ENCODE measurements around the gene SRSF9. TPM values are rescaled to one million over a fixed set of nuclear protein-coding genes. Genes with fewer than 3 reads are reported as not detected.

Gene SRSF9
- total and polyA plus RNA-seq, 2 of the 13 experiments (the other 11 are each of a cell fraction or from before 2014, with no cell fraction given), result 125 to 144 TPM

GRCh38 chr12:120437735-120438494 lies 31.6 kb downstream of the SRSF9 start, which contains the start of gene COX6A1 (continued):
- TF ChIP-seq ZNF280D (CRISPR knock-in tag; IDR thresholded peaks at IDR 0.05) (no peak), RBM22 (optimal IDR thresholded peaks at IDR 0.05; ENCODE audit: low read length) (no peak), PRPF4 (IDR thresholded peaks at IDR 0.05; ENCODE audit: low read depth, low read length, poor library complexity, severe bottlenecking) (no peak), ZBTB20 (CRISPR knock-in tag; IDR thresholded peaks at IDR 0.05; ENCODE audit: borderline replicate concordance, low read depth) (peak; percentile 38; the same call in 1 of the 2 replicates), ZNF484 (CRISPR knock-in tag; IDR thresholded peaks at IDR 0.05; ENCODE audit: borderline replicate concordance, low read depth) (no peak), ZNF451 (CRISPR knock-in tag; IDR thresholded peaks at IDR 0.05) (no peak), LCORL (IDR thresholded peaks at IDR 0.05) (no peak), LCORL (CRISPR knock-in tag; IDR thresholded peaks at IDR 0.05) (0 out of 2 replicates have a peak, but pooled peaks have one; percentile 64), ZNF605 (CRISPR knock-in tag; IDR thresholded peaks at IDR 0.05) (peak; percentile 69; the same call in 1 of the 2 replicates), U2AF2 (IDR thresholded peaks at IDR 0.05; ENCODE audit: low read depth, low read length) (no peak), HES4 (CRISPR knock-in tag; IDR thresholded peaks at IDR 0.05; ENCODE audit: borderline replicate concordance) (peak; percentile 76; the same call in 1 of the 2 replicates), FUBP1 (CRISPR knock-in tag; IDR thresholded peaks at IDR 0.05; ENCODE audit: borderline replicate concordance) (no peak), KAT8 (CRISPR knock-in tag; IDR thresholded peaks at IDR 0.05) (peak; percentile 92), ZNF747 (CRISPR knock-in tag; IDR thresholded peaks at IDR 0.05; ENCODE audit: borderline replicate concordance) (no peak), GLI4 (CRISPR knock-in tag; IDR thresholded peaks at IDR 0.05; ENCODE audit: borderline replicate concordance) (no peak), ZNF597 (CRISPR knock-in tag; IDR thresholded peaks at IDR 0.05) (0 out of 2 replicates have a peak, but pooled peaks have one; percentile 62), THAP11 (CRISPR knock-in tag; IDR thresholded peaks at IDR 0.05) (peak; percentile 91), POLR2AphosphoS5 (IDR thresholded peaks at IDR 0.05; ENCODE audit: low read depth, low read length) (peak; percentile 83), SNAI1 (CRISPR knock-in tag; IDR thresholded peaks at IDR 0.05; ENCODE audit: borderline replicate concordance) (0 out of 2 replicates have a peak, but pooled peaks have one; percentile 64), ARID2 (CRISPR knock-in tag; IDR thresholded peaks at IDR 0.05; ENCODE audit: borderline replicate concordance) (0 out of 2 replicates have a peak, but pooled peaks have one; percentile 43), ZFP90 (CRISPR knock-in tag; IDR thresholded peaks at IDR 0.05; ENCODE audit: borderline replicate concordance) (0 out of 2 replicates have a peak, but pooled peaks have one; percentile 60), ZSCAN9 (CRISPR knock-in tag; IDR thresholded peaks at IDR 0.05; ENCODE audit: borderline replicate concordance) (peak; percentile 49; the same call in 1 of the 2 replicates), ZNF670 (CRISPR knock-in tag; IDR thresholded peaks at IDR 0.05; ENCODE audit: borderline replicate concordance) (no peak; the same call in 1 of the 2 replicates), ZNF234 (CRISPR knock-in tag; conservative IDR thresholded peaks at IDR 0.05) (no peak)

Measured in HepG2 (cell line).